ENCODE results near the gene TTC34.

- TF ChIP-seq, protein P1, sequence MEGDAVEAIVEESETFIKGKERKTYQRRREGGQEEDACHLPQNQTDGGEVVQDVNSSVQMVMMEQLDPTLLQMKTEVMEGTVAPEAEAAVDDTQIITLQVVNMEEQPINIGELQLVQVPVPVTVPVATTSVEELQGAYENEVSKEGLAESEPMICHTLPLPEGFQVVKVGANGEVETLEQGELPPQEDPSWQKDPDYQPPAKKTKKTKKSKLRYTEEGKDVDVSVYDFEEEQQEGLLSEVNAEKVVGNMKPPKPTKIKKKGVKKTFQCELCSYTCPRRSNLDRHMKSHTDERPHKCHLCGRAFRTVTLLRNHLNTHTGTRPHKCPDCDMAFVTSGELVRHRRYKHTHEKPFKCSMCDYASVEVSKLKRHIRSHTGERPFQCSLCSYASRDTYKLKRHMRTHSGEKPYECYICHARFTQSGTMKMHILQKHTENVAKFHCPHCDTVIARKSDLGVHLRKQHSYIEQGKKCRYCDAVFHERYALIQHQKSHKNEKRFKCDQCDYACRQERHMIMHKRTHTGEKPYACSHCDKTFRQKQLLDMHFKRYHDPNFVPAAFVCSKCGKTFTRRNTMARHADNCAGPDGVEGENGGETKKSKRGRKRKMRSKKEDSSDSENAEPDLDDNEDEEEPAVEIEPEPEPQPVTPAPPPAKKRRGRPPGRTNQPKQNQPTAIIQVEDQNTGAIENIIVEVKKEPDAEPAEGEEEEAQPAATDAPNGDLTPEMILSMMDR (IDR thresholded peaks at IDR 0.05): no peak
- no peak for TF ChIP-seq EZH2 (IDR thresholded peaks at IDR 0.05)
- TF ChIP-seq EZH2phosphoT487 (IDR thresholded peaks at IDR 0.05): no peak
Observed at GRCh38 chr1:2819429-2819828, 17.9 kb upstream of the TTC34 start.

Data from neural progenitor cell (in vitro differentiated cells).